Right lung (tissue), 5 donors: ENCODE results near the gene MRPL9. TPM values are rescaled to one million over a fixed set of nuclear protein-coding genes. Genes with fewer than 3 reads are reported as not detected.
"Not testable (repeated sequence)": the region's sequence is repeated elsewhere in the genome, so short reads cannot be mapped to it uniquely, and the experiment has no call there.

ENCODE experiments used
- DNase-seq, 2 donors: peaks; one replicate each; pipeline ENCODE4 v3.0.0-alpha.2; 2013
- polyA plus RNA-seq, 5 donors: library from polyadenylated mRNA; unstranded; fragments of 120-200 nt; gene quantifications; one replicate each; pipeline versions ENCODE4 v1.2.1 to v1.2.3, GENCODE V29; 2013; ENCODE audit warnings: inconsistent platforms in 1 of 5, low replicate concordance in 1 of 5; ENCODE audit not compliant: insufficient read length in 5 of 5, insufficient read depth in 1 of 5

MRPL9 gene
- polyA plus RNA-seq, 5 donors, result 104 to 125 (median 113) TPM

DNA sequence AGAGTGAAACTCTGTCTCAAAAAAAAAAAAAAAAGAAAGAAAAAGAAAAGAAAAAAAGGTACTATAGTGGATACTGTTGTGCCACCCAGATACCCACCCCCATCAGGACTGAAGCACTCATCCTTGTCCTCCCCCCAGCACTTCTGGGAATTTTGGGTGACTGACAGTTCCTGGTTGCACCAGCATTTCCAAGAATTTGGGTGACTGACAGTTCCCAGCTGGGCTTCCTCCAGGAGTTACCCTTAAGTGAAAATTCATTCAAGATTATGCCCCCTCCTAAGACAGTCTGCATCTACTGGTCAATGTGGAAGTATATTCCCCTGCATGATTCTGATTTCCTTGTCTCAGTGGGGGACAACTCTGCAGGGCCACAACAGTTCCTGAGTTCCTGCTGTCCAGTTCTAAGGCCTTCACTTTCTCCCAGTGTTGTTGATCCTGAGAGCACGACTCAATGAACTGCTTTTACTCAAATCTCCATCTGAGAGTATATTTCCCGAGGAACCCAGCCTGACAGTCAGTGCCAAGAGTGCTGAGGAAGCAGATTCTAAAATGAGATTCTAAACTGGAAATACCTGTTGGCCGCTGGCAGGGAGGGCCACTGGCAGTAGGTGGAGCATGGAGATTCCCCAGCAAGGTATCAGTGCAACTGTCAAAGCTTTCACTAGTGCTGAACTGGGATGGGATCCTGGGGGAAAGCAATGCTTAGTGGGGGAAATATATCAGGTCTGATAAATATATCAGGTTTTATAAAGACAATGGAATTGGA, 23.5 kb downstream of the MRPL9 start:
- DNase-seq, result no peak

DNA sequence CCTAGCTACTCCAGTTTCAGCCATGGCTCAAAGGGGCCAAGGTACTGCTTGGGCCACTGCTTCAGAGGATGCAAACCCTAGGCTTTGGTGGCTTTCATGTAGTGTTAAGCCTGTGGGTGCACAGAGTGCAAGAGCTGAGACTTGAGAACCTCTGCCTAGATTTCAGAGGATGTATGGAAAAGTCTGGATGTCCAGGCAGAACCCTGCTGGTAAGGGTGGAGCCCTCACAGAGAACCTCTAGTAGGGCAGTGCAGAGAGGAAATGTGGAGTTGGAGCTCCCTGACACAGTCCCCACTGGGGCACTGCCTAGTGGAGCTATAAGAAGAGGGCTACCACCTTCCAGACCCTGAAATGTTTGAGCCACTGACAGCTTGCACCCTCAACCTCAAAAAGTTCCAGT, 25.8 kb downstream of the MRPL9 start:
- DNase-seq, result no peak

DNA sequence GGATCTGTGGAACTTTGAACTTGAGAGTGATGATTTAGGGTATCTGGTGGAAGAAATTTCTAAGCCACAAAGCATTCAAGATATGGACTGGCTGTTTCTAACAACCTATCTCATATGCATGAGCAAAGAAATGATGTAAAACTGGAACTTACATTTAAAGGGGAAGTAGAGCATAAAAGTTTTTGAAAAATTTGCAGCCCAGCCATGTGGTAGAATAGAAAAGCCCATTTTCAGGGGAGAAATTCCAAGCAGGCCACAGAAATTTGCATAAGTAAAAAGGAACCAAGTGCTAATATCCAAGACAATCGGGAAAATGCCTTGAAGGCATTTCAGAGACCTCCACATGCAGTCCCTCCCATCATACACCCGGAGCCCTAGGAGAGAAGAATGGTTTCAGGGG, 26.3 kb downstream of the MRPL9 start:
- DNase-seq, result no peak

DNA sequence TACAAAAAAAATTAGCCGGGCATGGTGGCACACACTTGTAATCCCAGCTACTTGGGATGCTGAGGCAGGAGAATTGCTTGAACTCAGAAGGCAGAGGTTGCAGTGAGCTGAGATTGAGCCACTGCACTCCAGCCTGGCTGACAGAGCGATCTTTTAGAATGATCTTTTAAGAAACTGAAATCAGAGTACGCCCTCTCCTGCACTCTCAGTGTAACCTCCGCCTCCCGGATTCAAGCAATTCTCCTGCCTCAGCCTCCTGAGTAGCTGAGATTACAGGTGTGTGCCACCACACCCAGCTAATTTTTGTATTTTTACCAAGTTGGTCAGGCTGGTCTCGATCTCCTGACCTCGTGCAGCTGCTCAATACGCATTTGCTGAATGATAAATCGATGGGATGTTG, 29.3 kb downstream of the MRPL9 start:
- DNase-seq, result not testable (repeated sequence)

DNA sequence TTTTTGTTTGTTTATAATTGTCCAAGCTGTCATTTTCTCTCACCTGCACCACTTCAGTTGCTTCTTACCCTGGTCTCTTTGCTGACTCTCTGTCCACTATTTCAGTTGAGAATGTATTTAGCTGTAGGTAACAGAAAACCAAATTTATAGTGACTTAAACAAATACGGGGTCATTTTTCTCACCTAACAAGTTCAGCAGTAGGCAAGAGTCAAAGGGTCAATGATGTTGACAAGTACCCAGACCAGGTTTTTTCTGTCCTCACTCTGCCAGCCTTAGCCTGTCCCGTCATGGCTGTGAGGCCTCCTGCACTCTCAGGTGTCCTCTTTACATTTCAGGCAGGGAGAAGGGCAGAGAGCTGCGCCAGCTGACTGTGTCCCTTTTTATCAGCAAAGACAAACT, 30.2 kb downstream of the MRPL9 start:
- DNase-seq, result no peak

DNA sequence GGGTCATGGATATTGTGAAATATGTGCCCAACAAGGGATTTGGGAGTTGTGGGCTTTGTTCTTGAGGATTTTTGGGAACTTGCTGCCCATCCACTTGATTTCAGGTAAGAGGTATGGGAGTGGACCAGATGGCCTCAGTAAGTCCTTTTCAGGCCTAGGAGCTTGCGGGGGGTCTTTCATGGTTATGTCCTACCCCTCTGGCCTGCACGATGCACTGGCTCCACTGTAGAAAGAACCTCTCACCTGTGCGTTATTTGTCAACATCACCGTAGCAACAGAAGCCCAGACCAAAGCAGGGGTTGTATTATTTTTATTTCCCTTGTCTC, 33.4 kb downstream of the MRPL9 start:
- DNase-seq, result no peak

DNA sequence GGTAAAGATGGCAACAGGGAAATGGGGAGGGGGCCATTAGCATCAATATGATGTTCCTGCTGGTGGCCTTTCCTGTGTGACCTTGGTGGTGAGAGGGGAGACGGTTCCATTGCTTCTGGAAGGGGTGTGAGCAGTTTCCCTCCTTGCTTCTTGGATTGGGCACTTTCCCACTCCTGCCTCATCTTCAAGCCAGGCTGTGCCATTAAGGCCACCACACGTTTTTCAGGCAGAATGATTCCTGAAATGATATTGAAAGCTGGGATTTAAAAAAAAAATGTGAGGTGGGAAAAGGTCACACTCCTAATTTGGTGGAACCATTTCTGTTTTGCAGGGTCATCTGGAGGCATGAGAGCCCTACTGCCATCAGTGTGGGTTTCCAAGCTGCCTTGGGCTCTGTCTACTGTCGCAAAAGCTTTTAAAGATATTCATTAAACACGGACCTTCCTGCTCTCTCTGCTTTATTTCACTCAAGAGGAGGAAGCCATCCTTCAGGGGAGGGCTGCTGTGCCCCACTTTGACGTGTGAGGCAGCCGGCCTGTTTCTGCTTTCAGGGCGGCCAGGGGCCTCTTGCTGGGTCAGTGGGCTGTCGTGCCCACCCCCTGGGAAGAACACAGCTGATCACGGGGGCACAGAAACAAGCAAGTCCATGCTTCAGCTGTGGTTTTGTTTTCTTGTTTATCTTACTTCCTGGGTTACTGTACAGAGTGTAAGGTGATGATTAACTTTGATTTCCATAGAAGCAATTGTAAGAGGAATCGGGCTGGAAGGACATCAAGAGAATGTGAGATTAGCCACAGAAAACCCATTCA, 33.9 kb downstream of the MRPL9 start:
- DNase-seq, result no peak

DNA sequence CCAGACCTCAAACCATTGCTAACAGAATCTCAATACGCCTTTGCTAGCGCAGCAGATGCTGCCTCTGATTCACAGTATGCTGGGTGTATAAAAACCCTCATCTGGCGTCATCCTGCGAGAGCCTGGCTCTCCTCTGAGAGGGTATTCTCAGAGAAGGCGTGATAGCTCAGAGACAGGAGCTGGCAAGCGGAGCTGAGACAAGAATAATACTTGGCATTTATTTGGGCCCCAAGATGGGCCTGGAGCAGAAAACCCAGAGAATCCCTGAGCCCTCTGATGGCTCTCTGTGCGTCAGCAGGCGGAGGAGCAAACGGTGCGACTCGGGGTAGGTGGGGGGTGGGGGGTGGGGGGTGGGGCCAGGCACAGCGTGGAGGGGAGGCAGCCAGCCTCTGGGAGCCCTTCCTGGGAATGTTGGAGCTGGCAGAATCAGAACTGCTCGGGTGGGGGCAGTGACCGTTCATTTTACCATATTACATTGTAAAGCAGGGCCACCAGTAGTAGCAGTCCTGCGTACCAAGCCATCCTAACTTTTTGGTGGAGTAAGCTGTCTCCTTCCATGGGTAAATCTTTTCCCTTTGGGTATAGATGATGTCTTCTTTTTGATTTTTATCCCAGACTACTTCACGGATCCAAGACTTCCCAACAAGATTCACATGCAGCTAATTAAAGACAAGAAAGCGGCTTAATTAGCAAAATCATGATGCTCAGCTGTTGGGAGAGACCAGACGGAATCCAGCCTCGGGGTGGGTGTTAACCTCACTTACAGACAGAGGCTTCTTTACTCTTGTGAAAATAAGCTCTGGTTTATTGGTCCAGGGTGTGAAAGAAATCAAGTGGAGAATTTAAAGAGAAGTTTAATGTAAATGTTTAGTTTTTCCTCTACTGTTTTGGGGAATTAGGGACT, 34.9 kb downstream of the MRPL9 start:
- no peak for DNase-seq

DNA sequence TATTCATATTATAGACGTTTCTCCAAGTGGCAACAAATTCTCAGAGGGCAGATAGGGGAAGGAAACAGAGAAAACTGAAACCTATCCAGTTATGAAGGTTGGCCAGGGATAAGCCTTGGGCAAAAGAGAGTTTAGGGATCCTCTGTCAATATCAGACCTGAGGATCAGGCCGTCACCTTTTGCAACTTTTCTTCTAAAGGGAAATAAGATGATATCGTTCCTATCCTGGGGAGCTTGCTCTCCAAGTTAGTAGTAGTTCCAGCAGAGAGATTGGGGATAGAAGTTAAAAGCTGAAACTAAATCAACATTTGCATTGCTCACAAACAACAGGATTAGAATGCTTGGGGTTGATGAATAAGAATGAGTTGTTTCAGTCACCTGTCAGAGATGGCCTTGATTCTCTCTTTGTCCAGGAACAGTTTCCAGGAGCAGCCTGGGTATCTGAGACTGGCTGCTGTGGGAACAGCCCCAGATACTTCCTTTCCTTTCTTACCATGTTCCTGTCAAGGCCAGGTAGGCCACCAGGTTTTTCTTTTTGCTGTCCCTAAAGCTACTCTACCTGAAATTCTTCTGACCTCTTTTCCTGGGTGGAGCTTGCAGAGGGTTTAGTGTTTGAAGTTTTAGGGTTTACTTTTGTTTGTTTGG, 39.4 kb downstream of the MRPL9 start:
- DNase-seq, result no peak

DNA sequence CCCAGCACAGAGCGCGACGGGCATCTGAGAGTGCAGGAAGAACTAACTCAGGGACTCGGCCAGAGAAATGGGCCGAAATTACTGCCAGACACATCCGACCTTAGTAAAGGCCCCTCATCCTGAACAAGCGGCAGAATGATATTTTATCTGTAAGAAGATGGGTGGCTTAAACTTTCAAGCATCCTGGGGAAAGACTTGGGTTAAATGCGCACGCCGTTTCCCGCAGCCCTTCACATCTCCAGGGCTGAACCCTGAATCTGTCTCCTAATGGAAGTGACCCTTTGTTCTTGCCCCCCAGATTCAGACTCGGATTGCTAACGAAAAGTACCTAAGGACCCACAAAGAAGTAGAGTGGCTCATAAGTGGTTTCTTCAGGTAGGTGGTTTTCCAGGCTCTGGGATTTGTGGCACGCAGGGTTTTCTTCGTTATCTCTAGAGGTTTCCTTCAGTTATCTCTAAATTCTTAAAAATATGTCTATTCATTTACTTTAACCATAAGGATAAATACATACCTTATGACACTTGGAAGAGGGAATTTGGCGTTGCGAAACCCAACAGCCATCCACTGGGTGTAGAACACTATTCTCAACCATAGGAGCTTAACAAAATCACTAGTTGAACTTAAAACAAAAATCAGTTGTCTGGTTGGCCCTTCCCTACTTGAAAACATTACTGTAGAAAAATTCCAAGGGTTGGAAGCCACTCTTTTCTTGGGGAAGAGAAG, 41.3 kb downstream of the MRPL9 start:
- no peak for DNase-seq

DNA sequence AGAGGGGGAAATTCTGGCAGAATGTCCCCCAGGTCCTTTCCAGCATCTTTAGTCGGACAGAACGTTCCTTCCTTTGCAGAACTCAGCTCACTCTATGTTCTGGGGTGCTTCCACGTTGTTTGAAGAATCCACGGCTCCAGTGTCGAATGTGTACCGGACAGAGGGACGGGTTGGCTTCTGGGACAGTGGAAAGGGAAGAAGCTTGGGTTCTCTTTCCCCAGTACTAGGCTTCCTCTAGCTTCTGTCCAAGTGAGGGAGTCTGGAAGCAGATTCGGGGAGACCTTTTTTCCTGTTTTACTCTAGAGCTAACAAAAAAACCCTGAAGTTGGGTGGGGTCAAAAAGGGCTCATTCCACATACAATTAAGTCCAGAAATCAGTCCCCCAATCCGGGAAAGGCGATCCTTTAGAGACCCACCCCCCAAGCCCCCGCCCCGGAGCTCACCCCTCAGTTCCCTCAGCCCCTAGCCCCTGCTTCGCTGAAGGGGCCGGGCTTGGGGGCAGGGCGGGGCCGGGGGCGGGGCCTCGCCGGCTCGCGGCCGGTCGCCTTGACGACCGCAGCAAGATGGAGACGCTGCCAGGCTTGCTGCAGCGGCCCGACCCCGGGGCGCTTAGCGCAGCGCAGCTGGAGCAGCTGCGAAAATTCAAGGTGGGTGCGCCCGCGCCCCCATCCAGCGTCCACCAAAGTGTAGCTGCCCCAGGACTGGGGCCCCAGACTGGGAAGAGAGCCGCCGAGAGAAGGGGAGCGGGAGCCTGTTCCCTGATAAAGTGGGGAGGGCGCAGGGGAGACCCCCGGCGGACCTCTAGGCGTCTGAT, 42.1 kb downstream of the MRPL9 start, which contains the start of gene RIIAD1:
Gene RIIAD1, plus strand, starts transcription at position 549 of the 814 bp plus-strand sequence. Its CDS starts 15 bp downstream, at position 564.
- peak in 1 of 2 donors; percentile 31 for DNase-seq

DNA sequence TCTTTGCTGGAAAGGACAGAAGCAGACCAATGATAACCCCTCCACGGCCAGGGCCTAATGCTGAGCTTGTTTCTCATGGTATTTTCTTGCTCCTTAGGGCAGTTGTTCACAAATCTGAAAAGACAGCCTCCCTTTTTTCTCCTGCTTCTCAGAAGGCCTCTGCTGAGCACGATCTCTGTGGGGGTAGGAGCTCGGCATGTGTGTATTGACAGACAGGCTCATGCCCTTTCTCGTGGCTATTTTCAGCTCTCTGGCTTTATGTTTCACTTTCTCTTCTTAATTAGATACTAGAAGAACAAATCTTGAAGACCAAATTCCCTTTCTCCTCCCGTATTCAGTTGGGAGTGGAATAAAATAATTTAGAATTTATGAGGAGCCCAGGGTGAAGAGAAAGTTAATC, 42.7 kb downstream of the MRPL9 start:
- DNase-seq, result no peak

DNA sequence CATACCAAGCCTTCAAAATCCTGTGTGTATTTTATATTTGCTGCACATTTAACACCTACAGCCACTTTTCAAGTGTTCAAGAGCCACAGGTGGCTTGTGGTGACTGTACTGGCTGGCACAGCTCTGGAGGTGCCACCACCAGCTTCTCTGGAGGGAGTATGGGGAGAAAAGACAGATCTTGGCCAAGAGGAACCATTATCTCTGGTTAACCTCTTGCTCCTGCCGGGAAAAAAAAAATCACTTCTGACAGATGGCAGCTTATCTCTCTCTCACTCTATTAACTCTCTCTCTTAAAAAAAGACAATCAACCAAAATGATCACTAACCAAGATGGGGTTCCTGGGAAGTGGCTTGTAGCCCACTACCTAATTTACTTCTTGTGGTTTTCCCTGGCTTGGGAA, 43.2 kb downstream of the MRPL9 start:
- DNase-seq, result no peak

DNA sequence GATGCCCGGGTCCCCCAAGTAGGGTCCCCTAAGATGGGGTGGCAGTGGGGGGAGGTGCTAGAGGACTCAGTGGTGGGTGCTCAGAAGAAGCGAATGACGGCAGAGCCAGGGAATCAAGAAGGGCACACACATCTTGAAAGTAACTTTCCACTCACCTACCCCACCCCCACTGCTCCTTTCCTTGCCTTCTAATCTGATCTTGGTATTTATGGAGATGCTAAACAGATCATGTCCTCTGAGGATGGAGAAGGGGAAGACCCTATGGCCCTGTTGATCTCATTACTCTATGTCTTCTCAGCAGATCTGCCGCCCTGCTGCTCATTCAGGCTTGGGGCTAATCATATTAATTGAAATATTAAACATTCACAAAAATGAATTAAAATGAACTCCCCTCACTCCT, 44.6 kb downstream of the MRPL9 start:
- no peak for DNase-seq

DNA sequence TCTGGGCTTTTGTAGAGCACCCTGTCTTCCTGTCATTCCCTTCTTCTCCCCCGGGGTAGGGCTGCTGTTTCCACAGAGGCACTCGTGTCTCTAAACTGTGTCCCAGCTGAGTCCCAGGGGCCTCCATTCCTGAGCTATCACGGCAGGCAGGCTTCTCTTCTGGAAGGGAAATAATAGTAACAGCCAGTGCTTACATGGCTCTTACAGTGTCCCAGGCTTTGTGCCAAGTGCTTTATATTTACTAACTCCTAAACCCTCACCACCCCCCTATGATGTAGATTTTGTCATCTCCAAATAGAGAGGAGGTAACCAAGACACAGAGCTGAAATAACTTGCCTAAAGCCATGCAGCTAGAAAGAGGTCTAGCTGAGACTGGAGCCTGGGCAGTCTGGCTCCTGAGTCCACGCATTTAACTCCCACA, 45.3 kb downstream of the MRPL9 start:
- DNase-seq, result no peak

DNA sequence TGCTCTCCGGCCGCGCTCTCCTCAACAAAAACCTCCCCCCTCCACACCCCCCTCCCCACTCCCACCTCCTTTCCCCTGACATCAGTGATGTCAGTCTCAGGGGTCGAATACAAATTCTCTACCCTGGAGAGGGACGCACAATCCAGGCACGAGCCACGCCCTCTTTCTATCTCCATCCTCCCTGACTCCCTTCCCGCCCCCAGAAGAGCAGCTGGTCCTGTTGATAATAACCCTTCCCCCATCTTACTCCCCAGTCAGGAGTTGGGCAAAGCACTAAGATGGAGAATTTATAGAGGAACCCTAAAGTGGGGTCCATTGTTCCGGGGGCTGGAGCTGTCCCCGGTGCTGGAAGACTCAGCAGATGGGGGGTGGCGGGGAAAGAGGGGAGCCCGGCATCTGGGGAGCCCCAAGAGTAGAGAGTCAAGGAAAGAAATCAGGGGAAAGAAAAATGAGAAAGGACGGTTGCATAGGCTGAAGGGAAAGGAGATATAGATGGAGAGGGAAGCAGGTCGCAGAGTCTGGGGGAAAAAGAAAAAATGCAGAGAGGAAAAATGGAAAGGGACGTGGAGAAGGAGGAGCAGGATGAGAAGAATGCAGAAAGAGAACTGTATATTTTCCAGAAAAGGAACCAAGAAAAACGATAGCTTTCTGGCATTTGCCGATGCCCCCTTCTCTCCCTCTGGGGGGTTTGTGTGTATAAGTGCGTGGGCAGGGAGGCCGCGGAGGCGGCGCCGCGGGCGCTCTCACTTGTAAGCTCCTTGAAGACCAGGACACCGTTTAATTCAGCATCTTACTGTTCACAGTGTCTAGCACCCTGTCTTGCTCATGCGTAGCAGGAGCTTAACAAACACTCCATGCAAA, 46.3 kb downstream of the MRPL9 start, which contains the start of gene CELF3:
Gene CELF3, minus strand, starts transcription at position 33 of the 861 bp plus-strand sequence. CDS start 783 bp downstream, outside the sequence.
- peak in 1 of 2 donors; percentile 24 for DNase-seq

DNA sequence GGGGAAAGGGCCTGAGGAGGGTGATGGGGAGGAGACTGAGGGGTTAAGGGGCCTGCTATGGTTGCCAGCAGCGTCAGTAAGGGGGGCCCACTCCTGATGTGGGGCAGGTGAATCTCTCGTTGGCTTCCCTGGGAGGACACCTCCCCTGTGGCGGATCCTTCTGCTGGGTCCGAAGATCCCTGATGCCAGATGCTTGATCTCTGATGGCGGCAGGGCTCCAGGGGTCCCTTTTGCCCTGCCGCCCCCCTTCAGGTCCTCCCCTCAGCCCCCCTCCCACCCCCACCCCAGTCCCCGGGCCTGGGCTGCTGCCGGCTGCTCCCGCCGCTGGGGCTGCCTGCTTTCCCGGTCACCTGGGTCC, 46.9 kb downstream of the MRPL9 start:
- DNase-seq, result no peak

DNA sequence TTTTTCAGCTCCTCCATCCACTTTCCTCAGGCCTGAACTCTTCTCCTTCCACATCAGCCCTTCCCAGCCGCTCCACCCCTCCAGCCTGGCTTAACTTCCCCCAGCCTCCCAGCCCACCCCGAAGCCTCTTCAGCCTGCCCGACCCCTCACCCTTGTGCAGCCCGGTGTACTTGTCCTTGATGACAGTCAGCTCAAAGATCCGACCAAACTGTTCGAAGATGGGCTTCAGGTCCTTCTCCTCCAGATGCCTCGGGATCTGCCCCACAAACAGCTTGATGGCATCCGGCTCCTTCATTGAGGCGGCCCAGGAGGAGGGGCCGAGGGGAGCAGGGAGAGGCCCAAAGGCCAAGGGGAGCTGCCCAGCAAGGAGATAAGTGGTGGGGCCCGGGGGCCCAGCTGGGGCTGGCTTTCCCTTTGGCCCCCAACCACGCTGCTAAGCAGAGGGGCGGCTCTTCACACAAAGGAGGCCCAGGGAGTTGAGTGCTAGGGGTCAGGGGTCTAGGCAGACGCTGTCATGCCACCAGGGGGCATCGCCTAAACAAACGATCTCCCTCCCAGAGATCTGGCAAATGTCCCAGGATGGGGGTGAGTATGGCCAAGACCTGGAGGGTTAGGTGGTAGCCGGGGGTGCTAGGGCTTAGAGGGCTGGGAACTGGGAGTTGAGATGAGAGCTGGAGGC, 47.4 kb downstream of the MRPL9 start:
- no peak for DNase-seq
